AG04450 (cell line): Measurements from ENCODE around the gene REST. TPM values are rescaled to one million over a fixed set of nuclear protein-coding genes. Genes with fewer than 3 reads are reported as not detected.
A peak's percentile ranks its signal among the peaks of the same experiment; 100 is the strongest.

Experiments
- CTCF ChIA-PET: fragments of 300-600, 350-600 bp; formaldehyde crosslinking; extraction: SDS; loops from one replicate; lab custom pipeline; 2022; ENCODE audit warnings: antibody characterized with exemption, inconsistent platforms; lab: Charles Lee
- POLR2A ChIA-PET: fragments of 350-600 bp; formaldehyde crosslinking; extraction: SDS; loops from one replicate; lab custom pipeline; 2021; ENCODE audit warnings: antibody characterized with exemption, inconsistent platforms; lab: Yijun Ruan, JAX
- DNase-seq: peaks from one replicate; pipeline ENCODE4 v3.0.0-alpha.2; 2011; ENCODE audit warnings: low read depth, low spot score
- H3K27ac ChIP-seq: one replicate; pipeline ENCODE4 v1.5.1; 2012; ENCODE audit warnings: low read depth, low read length, control low read depth
- H3K27me3 ChIP-seq: one replicate; pipeline ENCODE4 v1.6.0; 2012; ENCODE audit warnings: low read length; ENCODE audit not compliant: control insufficient read depth, insufficient read depth
- H3K4me3 ChIP-seq: 2 replicates; pipeline ENCODE4 v1.5.1; 2011; ENCODE audit warnings: mild to moderate bottlenecking, low read depth, low read length, control low read depth
- H3K9me3 ChIP-seq: 2 replicates; pipeline ENCODE4 v1.5.1; 2012; ENCODE audit warnings: low read length; ENCODE audit not compliant: control insufficient read depth, insufficient read depth
- polyA plus RNA-seq: library from polyadenylated mRNA; depleted of rRNA; stranded (reverse); fragments of >200 nt; gene quantifications from 2 replicates; pipeline ENCODE4 v1.2.3, GENCODE V29; 2011
- TF ChIP-seq, protein P1 (sequence below): IDR thresholded peaks from 2 replicates; pipeline ENCODE4 v1.5.1; 2011; ENCODE audit warnings: low read depth, low read length, control low read depth, inconsistent platforms

Gene REST
- polyA plus RNA-seq, 1 experiment = 30.6 TPM

DNA sequence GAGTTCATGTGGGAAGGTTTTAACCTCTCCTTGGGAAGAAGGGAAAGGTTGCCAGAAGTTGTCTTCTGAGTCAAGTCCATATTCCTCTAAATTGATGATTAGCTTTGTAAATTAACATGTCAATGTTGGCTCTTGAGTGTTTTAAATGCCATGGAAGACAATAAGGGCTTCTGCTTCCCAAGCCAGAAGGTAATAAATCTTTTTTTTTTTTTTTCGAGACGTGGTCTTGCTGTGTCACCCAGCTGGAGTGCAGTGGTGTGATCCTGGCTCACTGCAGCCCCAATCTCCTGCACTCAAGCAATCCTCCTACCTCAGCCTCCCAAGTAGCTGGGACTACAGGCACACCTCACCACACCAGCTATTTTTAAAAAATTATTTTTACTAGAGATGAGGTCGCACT is 5.0 kb upstream of the REST start:
- H3K27ac ChIP-seq = no peak overlapping the region
- no peak overlapping the region for H3K4me3 ChIP-seq
- DNase-seq = no peak
- ChIA-PET CTCF (no interaction called here), POLR2A (no interaction called here)
- no peaks in the 10 kb centered on the region for H3K9me3 ChIP-seq
- H3K27me3 ChIP-seq = no peaks in the 10 kb centered on the region
- TF ChIP-seq, protein P1, sequence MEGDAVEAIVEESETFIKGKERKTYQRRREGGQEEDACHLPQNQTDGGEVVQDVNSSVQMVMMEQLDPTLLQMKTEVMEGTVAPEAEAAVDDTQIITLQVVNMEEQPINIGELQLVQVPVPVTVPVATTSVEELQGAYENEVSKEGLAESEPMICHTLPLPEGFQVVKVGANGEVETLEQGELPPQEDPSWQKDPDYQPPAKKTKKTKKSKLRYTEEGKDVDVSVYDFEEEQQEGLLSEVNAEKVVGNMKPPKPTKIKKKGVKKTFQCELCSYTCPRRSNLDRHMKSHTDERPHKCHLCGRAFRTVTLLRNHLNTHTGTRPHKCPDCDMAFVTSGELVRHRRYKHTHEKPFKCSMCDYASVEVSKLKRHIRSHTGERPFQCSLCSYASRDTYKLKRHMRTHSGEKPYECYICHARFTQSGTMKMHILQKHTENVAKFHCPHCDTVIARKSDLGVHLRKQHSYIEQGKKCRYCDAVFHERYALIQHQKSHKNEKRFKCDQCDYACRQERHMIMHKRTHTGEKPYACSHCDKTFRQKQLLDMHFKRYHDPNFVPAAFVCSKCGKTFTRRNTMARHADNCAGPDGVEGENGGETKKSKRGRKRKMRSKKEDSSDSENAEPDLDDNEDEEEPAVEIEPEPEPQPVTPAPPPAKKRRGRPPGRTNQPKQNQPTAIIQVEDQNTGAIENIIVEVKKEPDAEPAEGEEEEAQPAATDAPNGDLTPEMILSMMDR = no peak

DNA sequence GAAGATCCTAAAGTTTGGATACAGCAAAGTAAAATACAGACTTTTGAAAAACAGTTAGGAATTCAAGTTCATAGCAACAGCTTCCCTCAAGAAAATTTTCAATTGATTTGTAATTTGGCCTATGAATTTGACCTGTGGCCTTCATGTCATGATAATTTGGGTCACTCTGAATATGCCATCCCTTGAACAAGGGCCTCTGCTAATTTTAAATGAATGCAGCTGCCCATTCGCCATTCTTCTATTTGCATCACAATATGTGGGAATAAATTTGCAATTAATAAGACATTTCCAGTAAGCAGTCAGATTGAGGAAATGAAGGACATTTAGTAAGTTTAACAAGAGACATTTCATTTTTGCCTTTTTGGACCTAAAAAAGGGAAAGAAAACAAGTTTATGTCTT is 1.9 kb upstream of the REST start:
- H3K27me3 ChIP-seq = no peaks in the 10 kb centered on the region
- no peak overlapping the region for H3K4me3 ChIP-seq
- ChIA-PET POLR2A (no interaction called here), CTCF (no interaction called here)
- TF ChIP-seq, protein P1 = no peak
- no peak for DNase-seq
- H3K9me3 ChIP-seq = no peaks in the 10 kb centered on the region; the same call in 1 of the 2 replicates
- no peak overlapping the region for H3K27ac ChIP-seq

DNA sequence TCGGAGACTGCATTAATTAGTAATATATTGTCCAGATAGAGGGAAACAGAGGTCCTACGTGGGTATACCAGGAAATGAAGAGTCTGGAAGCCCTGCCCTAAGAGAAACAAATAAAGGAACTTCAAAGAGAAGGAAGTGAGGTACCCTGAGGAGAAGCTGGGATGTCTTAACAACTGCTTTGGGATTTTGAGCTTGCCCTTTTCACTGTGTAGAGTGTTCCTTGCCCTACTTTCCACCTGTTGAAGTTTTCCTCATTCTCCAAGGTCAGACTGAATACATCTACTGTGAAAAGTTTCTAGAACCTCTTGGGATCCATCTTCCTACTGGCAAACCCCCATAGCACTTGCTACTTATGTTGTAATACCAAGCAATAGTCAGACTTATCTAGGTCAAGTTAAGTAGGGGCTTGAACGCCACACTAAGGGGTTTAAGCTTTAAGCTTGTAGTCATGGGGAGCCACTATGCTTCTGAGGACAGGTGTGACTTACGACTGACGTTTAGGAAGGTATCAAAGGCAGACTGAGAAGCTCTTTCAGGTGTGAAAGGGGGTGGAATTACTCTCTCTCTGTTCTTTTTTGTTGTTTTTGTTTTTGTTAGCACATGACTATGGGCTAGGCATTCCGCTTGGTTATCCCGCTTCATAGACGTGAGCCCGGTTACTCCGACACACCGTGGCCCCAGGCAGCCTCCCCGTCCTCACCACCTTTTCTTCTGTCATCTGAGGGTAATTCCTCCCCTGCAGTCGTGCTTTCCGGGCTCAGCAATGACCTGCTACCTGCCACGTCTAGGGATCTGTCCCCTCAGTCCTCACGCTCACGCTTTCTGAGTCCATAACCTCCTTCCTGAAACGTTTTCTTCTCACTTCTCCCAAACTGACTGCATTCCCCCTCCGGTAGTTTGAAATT is 959 bp upstream of the REST start:
- POLR2A ChIA-PET = interaction anchor here (0.6 to 2.6 kb wide), 4 partner anchors 71 to 286 kb away, joined by 5 to 13 read pairs (median 6); partner anchors contain the start of genes NOA1 and POLR2B
- no peak for DNase-seq
- Histone ChIP-seq H3K9me3 (no peaks in the 10 kb centered on the region; the same call in 1 of the 2 replicates), H3K4me3 (peak overlapping the region; percentile 67), H3K27me3 (no peaks in the 10 kb centered on the region), H3K27ac (no peak overlapping the region)
- CTCF ChIA-PET = interaction anchor here (0.6 to 1.2 kb wide), 4 partner anchors 46 to 428 kb away, joined by 3 to 9 read pairs (median 6); no protein-coding TSS in a partner anchor
- TF ChIP-seq, protein P1 = no peak

DNA sequence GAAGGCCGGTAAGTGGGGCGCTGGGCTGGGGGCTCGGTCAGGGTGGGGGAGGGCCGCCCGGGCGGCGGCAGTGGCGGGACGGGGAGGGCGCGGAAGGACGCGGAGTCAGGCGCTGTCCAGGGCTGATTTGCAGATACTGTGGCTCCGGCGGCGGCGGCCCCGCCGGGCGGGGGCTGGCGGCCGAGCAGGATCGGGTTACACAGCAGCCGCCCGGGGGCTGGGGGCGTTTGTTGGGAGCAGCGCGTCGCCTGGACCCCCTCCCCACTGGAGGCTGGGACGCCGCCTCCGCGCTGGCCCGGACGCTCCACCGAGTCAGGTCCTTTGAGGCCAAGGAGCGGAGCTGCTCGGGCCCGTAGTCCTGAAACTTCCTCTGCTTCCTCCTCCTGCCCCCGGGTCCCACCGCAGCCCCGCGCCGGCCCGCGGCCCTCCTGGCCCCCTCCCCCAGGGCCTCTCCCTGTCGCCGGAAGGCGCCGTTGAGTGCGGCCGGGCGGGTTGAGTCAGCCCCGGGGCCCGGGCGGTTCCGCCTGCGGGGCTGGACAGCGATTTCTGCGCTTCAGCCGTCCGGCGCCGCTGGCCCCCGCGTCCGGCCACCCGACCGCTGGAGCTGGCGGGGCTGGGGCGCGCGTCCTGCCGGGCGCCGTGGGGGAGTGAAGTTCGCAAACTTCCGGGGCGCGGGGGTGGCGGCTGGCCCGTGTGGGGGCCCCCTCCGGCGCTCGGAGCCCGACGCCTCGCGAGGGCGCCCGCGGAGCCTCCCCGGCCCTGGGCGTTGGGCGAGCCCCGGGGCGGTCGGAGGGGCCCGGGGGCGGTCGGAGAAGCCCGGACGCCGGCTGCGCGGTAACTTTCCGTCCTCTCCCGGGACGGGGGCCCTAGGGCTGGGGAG is 746 bp downstream of the REST start:
- ChIA-PET CTCF (no interaction called here), POLR2A (interaction anchor here (0.5 to 2.6 kb wide), 7 partner anchors 10 to 71 kb away, joined by 3 to 13 read pairs (median 5); partner anchors contain the start of genes NOA1 and POLR2B)
- TF ChIP-seq, protein P1 = 0 out of 2 replicates have a peak, but pooled peaks have one; percentile 3
- Histone ChIP-seq H3K9me3 (no peaks in the 10 kb centered on the region; the same call in 1 of the 2 replicates), H3K27ac (peak overlapping the region; percentile 91), H3K4me3 (peak overlapping the region; percentile 85), H3K27me3 (no peaks in the 10 kb centered on the region)
- DNase-seq = no peak
